Measurements from ENCODE around the gene QARS1.

- TF ChIP-seq, protein P1, sequence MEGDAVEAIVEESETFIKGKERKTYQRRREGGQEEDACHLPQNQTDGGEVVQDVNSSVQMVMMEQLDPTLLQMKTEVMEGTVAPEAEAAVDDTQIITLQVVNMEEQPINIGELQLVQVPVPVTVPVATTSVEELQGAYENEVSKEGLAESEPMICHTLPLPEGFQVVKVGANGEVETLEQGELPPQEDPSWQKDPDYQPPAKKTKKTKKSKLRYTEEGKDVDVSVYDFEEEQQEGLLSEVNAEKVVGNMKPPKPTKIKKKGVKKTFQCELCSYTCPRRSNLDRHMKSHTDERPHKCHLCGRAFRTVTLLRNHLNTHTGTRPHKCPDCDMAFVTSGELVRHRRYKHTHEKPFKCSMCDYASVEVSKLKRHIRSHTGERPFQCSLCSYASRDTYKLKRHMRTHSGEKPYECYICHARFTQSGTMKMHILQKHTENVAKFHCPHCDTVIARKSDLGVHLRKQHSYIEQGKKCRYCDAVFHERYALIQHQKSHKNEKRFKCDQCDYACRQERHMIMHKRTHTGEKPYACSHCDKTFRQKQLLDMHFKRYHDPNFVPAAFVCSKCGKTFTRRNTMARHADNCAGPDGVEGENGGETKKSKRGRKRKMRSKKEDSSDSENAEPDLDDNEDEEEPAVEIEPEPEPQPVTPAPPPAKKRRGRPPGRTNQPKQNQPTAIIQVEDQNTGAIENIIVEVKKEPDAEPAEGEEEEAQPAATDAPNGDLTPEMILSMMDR (IDR thresholded peaks at IDR 0.05; ENCODE audit: low read length): no peak
- TF ChIP-seq EZH2 (IDR thresholded peaks at IDR 0.05; ENCODE audit: borderline replicate concordance, low read length): no peak
Measured at GRCh38 chr3:49140080-49140479, 35.5 kb upstream of the QARS1 start.
